HG03354 (cell line): ENCODE data around the gene INPP4B.

ENCODE experiments used
- ATAC-seq: cut with Tn5 transposase; IDR thresholded peaks from one replicate; pipeline ENCODE4 v1.9.1; 2021; ENCODE audit warnings: mild to moderate bottlenecking; ENCODE audit not compliant: unreplicated experiment, poor library complexity, severe bottlenecking

Gene INPP4B

DNA sequence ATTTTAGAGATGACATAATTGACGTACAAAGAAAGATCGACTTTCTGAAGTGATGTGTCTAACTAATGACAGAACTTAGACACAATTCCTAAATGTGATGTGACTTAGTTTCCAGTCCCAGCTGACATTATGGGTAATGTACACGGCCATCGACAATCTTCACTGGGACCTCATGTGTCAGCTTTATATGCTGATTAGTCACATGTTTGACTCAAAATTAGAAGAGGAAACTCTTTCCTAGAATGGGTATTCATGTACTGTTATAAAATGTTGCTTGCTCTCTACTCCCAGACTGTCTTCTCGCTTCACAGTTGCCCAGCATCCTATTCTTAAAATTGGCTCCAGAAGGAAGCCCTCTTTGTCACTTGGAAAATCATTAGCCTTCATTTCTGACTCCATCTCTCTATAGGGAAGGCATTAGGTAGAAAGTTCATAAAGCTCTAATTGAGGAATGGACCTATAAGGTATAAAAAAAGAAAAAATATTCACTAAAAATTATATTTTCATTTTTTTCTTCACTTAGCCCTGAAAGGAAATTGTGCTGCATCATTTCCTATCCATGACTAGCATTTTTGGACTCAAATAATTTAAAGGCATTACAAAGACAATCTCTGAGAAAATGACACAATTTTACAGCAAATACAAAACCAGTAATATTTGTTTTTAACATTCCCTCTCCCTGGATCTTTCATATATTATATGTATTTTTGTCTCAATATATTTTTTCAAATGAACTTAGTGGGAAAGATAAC, 554.6 kb downstream of the INPP4B start:
- no peak for ATAC-seq

DNA sequence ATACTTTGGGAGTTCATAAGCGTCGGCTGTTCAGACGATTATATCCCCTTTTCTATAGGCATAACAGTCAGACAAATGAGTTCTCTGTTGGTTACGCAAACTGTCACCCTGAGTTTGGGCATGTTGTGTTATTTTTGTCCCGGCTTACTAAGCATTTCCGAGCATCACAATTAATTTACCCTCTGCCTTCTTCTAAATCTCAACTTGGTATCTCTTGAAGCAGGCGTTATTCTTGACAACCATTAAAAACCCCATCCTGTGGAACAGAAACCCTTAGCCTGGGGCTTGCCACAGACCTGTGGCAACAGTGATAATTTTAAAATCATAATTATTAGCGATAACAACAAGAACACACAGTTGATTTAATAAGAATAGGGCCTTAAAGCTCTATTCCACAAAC, 558.7 kb downstream of the INPP4B start:
- no peak for ATAC-seq

DNA sequence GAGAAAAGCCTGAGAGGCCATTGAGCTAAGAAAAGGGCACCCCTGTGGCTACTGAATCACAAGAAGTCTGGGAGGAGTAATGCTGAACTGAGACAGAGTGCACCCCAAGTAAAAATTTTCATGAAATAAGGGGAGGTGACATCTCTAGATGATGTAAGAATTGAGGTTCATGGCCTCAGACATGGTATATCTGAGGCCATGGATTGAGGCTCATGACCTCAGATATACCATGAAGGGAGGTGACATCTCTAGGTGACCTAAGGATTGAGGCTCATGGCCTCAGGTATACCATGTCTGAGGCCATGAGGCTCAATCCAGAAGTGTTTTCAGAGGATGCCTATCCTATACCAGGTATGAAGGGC, 560.9 kb downstream of the INPP4B start:
- no peak for ATAC-seq

DNA sequence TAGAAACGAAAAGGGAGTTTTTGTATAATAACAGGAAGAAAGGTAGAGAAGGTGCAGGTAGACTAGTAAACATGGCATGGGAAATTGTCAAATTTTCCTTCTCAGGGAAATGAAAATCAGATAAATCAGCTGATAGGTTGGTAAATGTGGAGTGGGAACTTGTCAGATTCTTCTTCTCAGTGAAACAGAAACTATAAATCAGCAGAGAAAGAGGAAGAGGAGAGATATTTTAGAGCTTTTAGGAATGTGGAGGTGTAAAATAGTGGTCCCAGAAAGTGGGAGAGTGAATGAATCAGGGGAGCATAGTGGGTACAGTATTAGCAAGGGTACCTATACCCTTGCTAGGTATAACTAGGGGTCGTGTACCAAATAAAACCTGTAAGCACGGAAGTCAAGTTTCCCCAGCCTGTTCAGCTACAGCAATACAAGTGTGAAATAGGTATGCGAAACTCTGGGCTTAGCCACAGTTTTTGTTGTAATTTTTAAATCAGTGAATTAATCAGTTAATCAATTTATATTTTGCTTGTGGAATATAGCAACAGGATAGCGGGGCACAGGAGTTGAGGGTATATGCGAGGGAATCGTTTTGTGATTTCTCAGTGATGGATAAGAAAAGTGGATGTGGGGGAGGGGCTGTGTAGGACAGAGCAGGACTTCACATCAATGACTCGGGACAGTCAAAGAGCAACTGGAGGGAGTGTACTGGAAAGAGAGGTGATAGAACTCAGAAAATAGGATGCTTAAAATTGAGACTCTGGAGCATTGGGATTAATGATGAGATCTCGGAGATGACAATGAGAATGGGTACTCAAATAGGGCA, 561.5 kb downstream of the INPP4B start:
- ATAC-seq = no peak

DNA sequence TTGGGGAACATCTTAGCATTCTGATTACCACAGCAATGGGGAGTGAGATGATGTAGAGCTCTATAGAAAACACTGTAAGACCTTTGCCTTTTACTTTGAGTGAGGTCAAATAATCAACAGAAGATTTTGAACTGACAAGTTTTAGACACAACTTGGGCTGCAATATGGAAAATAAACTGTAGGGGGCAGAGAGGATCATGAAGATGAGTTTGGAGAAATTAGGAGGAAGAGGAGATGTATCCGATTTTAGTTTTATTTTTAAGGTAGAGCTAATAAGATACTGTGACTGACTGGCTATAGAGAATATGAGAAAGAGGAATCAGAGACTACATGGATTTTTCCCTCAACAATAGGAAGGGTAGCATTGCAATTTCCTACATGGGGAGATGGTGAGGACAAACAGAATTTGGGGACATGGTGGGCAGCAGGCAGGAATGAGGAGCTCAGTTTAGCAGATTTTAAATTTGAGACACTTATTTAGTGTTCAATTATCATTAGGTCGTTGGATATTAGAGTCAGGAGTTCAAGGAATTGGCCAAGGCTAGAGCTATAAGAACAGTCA, 563.1 kb downstream of the INPP4B start:
- no peak for ATAC-seq

DNA sequence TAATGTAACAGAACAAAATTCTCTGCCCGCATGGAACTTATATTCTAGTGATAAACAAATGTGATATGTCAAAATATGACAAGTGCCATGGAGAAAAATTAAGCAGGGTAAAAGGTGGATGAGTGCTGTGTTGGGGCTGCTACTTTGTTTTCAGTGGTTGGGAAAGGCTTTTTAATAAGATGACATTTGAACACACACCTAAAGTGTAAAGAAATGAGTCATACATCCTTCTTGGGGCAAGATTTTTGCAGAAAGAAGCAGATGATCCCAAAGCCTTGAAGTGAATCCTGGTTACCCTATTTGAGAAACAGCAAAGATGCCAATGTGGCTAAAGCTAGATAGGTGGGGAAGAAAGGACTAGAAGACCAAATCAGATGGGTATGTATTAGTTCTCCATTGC, 564.1 kb downstream of the INPP4B start:
- no peak for ATAC-seq

DNA sequence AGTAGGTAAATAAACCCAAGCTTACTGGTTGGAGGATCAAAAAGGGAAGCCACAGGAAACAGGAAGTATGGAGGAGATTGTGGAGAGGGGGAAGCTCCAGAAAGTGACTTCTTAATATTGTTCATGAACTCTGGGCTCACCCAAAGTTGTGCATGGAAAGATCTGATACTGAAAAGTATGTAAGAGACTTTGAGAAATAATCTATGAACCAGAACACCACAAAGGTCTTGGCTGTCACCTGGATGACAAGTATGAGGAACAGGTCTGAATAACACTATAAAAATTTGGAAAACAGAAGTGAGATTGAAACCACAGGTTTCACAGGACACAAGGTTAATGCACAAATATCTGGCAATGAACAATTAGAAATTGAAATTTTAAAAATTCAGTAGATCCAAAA, 567.4 kb downstream of the INPP4B start:
- ATAC-seq = no peak

DNA sequence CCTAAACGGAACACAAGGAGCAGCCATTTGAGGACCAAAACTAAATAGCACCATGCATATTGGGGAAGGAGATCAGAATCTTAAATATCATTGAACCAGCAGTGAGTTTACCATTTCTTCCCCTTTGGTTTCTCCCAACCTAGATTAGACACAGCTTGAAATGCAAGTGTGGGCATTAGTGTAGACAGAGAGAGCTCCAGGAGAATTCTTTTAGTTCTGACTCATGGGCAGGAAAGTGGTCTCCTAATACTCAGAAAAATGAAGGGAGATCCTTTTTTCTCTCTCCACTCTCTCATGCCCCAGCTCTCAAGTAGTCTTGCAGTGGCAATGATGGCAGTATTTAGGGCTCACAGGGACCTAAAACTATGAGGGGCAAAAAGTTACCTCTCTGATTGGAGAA, 567.9 kb downstream of the INPP4B start:
- no peak for ATAC-seq

DNA sequence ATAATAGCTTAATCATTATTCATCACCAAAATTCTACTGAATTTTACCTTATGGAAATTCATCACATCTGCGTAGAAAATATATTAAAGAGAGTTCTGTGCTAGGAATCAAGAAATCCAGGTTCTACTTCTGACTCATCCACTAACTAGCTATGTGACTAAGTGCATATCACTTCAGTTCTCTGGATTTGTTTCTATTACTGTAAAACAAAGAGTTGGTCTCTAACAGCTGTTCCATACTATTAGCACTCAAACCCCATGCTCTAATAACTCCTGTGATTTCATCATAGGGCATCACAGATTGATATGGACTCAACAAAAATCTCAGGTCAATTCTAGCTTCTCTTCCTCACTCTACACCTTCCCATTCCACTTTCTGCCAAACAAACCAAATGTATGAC, 572.0 kb downstream of the INPP4B start:
- no peak for ATAC-seq

DNA sequence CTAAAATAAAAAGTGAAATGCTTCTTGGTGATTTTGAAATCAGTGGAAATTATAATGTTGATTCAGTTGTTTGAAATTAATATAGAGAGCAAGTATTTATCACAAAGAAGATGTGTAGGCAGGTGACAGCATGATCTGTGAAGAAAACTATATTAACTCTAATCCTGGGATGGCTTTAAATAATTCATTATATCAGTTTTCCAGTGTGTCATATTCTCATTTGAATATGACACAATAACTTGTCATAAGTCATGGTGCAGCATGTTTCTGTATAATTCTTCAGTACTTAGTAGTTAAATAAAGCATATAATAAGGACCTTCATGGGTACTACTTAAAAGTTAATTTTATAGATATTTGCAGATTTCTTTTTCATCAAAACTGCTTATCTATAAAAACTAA, 573.6 kb downstream of the INPP4B start:
- ATAC-seq = no peak

DNA sequence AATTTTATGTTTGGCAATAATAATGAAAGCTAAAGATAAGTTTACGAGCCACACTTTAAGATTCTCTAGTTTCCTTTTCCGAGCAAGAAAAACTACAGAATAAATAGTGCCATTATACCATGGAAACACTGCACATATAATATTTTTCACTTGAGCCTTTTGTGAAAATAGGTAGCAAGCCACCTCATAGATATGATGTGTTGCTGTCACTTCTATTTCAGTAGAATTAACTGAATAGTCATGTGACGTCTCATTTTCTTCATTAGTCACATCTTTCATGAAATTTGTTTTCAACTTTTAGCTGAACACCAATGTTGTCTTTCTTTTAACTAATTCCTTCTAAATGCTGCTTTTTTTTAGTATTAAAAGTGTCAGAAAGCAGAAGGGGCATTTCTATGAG, 574.3 kb downstream of the INPP4B start:
- ATAC-seq = no peak

DNA sequence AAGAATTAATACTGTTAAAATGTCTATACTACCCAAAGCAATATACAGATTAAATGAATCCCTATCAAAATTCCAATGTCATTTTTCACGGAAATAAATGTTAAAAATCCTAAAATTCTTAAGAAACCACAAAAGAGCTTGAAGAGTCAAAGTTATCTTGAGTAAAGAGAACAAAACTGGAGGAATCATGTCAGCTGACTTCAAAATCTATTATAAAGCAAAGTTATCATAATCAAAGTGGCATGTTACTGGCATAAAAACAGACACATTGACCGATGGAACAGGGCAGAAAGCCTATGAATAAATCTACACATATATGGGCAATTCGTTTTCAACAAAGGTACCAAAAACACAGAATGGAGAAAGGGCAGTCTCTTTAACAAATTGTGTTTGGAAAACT, 579.0 kb downstream of the INPP4B start:
- ATAC-seq = no peak

DNA sequence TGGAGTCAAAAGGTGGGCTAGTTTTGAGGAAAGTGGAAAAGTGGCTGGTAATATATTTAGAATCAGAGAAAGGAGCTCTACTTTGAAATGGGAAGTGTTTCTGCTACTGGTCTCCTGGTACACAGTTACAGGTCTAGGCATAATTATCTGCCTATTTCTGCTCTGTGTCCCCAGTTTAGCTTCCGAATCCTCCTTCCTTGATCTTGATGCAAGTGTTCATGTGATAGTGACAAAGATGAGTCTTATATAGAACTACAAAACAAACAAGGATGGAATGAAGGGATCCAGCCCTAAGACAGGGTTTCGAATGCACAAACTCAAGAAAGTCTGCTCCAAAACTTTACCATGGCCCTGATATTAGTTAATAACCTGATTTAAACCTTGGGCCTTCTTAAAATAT, 580.2 kb downstream of the INPP4B start:
- ATAC-seq = no peak

DNA sequence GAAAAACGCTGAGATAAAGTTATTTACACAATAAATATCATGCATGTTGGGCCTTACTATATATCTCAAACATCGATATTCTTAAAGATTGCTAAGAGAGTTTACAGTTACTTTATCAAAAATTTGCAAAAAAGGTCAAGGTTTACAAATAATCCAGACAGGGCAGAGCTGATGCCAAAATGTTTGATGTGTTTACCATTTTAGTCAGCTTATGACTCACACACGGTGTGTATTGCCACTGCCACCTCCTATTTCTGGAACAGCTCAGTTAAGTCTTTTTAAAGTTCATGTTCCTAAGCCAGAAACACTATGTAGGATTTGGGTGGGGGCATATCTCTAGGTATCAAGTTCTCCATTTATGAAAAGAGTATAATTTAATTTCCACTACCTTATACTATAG, 580.6 kb downstream of the INPP4B start:
- no peak for ATAC-seq

DNA sequence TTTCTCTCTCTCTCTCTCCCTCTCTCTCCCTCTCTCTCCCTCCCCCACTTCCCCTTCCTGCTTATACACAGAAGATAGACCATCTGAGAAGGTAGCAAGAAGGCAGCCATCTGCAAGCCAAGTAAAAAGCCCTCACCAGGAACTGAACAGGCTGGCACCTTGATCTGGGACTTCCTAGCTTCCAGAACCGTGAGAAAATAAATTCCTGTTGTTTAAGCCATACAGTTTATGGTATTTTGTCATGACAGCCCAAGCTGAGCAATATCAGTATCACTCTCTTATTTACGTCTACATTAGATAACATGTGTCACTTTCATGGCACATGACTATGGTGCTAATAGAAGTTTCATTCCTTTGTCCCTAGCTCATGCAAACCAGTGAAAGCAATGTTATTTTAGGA, 581.1 kb downstream of the INPP4B start:
- ATAC-seq = no peak

DNA sequence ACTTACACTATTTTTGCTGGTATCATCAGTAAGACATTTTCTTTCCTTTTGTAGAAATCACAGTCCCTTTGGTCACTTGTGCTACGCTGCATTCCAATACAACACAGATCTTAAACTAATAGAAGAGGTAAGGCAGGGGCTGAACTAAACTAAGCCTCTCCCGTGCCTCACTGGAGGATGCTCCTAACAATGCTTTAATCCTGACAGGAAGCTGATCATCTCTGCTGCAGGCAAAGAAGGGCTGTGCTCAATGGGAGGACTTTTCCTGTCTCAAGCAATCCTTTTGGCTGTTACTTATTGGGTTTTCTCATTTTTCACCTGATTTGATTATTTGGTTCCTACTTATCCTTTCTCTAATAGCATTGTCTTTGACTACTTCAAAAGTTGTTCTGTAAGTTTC, 583.1 kb downstream of the INPP4B start:
- ATAC-seq = no peak

DNA sequence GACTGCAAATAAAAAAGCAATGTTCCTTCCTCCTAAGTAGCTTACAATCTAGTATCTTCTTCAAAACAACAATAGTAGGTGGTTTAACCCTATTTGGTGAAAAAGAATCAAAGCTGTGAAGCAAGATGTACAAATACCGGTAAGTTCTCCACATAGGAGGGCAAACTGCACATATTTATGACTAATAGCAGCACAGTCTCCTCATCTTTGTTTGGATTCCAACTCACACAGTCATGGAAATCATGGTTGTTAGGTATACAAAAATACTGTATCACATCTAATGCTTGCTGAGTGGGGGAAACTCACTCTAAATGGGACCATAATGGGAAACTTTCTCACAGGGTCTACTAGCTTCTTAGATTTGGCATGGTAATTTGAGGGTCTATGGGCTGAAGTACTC, 597.2 kb downstream of the INPP4B start:
- ATAC-seq = no peak

DNA sequence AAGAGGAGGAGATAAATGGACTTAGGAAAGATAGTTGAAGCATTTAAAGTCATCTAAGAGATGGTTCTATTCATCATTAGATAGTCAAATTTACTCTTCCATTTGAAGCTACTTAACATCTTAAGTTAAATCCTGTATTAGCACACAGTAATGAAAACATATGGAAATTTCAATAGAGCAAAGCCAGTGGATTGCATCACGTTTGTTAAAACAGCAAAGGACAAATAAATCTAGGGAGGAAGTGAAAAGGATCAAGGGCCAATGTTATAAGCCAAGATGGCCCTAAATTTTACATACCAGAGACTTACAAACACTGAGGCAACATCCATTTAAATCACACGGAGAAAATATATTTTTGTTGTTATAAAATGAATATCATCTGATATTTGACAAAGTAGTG, 602.8 kb downstream of the INPP4B start:
- no peak for ATAC-seq

DNA sequence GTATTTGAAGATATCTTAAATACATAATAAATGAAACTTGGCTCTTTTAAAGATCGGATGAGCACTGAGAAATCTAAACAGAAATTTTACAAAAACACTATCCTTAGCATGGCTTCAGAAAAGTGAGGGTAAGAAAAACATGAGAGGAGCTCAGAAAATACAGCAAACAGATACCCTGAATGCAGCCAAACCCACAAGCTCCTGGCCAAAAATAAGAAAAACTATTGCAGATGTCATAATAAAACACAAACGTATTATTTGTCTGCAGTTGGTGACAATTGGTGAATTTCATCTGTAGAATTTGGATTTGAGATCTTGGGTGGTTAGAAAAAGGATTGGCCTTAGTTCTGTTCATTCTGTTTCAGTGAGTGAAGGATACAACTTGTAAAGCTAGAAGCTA, 603.9 kb downstream of the INPP4B start:
- ATAC-seq = no peak

DNA sequence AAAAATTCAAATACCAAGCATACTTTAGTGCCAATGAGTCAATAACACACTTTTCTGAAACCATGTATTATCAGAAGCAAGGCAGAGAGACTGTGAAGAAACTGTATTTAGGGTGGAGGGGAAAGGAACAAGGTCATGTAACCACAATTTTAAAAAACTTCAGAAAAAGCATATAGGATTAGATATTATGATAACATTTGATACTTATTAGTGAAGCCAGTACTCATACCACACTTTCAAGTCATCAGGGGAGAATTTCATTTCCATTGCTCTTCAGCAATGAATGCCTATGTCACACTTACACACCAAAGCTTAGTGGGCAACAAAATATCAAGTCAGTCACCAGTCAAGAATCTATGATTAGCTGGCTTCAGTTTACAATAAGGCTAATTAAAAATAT, 607.5 kb downstream of the INPP4B start:
- no peak for ATAC-seq

DNA sequence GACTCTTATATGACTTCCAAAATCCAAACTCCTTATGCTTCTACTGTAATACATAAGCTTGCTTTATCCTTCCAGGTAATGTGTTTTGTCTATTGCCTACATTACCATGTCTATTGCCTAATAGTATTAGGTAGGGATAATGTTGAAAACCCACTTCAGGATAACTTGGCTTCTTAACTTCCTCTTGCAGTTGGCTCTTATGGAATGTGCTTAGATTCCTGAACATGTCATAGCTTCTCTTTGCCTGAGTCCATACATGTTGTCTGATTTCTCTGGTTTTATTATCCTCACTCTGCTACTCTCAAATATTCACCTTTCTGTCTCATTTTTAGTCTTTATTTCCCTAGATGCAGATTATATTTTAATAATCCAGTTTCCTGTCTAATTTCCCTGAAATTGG, 609.8 kb downstream of the INPP4B start:
- no peak for ATAC-seq
